Iris pigment epithelial cell (primary cell): ENCODE results near the gene NTF3.

Source experiments
- DNase-seq: peaks from one replicate; pipeline ENCODE4 v3.0.0-alpha.2; 2011; ENCODE audit warnings: low read depth

NTF3 gene

GRCh38 chr12:5432011-5432400 is at the start of gene NTF3:
NTF3 (plus strand) TSS chr12:5432108; CDS start chr12:5432325, 217 bp downstream.
- peak; percentile 19 for DNase-seq

- DNase-seq: no peak
Measured at GRCh38 chr12:5384015-5384414, 47.9 kb upstream of the NTF3 start.

DNA sequence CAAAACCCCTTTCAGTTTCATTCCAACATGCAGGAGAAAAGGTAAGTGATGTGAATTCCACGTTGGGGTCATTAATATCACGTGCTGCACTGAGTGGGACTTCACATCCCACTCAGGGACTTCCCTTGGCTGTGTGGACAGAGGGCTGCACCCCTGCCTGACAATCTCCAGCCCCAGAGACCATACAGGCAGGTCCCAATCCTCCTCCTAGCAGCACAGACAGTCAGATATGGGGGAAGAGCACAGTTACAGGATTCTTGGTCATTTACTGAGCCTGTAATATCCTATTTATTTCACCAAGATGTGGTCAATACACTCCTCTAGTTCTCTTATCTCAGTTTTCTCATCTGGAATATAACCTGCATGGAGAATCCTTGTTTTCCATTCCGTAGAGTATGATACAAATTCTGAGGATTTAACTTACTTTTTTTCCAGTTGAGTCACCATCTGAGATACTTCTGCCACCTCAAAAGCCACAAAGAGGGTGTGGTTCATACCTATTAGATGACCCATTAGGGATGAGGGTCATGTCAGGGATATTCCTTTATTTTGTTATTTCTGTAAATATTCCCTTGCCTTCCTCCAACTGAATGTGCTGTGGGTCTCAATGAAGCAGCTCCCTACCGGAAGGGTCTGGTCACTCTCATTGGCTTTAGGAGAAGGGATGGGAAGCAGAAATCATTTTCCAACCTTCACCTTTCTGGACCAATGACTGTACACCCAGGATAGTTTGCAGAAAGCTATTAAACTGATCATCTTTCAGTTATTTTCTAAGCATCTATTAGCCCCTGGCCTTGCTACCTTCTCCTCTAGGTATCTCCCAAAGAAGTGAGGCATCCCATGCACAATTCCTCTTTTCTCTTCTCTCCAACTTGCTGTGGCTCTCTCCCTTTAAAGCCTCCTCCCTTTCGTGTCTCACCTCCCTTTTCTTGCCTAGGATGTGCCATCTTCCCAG is 43.0 kb upstream of the NTF3 start:
- no peak for DNase-seq

GRCh38 chr12:5390174-5390799 is 41.6 kb upstream of the NTF3 start:
- no peak for DNase-seq

DNA sequence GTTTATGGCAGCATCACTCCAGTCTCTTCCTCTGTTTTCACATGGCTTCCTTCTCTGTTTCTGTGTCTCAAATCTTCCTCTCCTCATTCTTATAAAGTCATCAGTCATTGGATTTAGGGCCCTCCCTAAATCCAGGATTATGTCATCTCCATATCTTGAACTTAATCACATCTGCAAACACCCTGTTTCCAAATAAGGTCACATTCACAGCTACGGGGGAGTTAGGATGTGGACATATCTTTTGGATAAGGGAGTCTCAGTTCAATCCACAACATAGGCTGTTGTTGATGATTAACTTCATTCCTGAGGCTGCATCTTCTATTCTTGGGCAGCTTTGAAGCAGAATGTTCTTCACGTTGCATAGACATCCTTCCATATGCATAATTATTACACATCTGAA is 40.3 kb upstream of the NTF3 start:
- no peak for DNase-seq

- DNase-seq: no peak
Measured at GRCh38 chr12:5392961-5393360, 38.9 kb upstream of the NTF3 start.

DNA sequence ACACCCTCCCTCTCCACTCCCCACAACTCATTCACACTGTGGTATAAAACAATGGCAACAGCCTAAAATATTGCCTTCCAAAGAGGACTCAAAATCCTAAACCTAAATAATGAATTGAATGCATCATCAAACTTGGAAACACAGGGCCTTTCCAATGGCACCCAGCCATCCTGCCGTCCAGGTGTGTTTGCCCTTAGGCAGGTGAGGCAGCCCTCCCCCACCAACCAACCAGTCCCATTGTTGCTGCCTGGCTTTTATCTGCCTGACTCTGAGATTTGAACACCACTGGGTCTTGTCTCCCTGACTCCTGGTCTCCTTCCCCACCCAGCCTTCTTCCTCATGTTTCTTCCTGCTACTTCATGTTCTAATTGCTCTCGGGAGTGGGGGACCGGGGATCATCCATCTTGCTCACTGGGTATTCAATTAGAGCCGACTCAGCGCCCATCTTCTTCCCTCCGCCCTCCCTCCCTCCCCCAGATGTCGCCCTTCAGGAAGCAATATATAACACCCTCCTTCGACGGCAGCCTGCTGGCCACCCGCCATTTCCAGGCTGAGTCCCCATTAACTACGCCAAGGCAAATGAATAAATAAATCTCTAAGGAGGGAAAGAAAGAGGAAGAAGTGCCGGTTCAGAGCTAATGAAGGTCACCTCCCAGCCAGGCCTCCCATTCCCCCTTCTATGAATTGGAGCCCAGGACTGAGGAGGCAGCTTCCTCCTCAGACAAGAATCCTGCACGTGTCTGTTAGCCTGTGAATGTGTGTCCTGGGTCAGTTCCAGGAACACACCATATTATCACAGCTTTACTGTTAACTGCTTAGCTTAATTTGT is 36.3 kb upstream of the NTF3 start:
- DNase-seq: no peak

- DNase-seq: no peak
Measured at GRCh38 chr12:5396541-5396940, 35.4 kb upstream of the NTF3 start.

GRCh38 chr12:5399266-5399665 is 32.6 kb upstream of the NTF3 start:
- DNase-seq: no peak

DNA sequence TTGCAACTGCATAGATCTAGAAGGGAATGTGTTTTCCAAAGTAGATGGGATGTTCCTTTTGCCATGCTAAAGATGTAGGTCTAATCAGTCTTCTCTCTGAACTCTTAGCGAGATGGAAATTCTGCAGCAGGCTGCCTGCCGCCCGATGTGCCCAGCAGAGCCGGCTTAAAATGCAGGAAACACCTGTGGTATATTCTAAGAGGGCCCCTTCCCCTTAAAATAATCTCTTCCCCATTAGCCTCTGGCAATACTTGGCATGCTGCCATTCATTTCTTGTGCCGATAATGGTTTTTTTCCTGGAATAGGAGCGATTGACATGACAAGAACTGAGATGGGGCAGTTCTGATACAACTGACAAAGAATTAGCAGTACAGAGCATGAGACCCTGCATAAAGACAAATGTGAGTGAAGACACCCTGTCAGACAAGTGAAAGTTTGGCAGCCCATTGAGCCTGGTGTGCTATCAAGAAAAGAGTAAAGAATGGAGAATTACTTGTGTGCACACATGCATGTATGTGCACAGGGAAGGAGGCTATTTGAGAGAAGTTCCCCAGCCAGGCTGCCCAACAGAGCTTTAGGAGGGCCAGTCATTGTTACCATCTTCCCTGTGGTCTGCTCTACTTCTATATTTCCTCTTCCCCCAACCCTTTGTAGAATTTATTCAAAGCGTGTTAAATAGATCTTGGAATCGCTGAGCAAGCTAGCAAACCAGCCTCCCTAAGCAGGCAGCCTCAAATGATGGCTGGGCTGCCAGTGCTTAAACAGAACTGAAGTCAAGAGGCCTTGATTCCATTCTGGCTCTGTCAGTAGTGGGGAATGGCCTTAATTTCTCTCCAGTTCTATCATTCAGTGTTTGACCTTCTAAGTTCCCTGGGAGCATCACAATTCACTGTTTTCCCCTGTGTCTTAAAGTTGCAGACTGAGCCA is 29.6 kb upstream of the NTF3 start:
- no peak for DNase-seq

DNA sequence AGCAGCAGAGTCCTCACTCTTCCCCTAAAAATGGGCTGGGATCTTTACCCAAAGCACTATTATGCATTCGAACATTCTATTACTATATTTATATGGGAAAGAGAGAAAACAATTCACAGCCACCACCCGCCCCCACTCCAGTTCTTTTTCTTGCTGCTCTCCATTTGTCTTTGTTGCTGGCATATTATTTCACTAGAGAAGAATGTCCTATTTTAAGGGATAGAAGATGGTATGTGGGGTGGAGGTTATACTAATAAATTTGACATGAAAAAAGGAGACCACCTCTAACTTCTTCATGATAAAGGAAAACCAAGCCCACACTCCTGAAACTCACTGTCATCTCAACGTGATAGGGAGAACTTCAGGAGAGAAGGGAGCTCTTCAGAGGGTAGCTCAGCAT is 28.5 kb upstream of the NTF3 start:
- DNase-seq: no peak

DNA sequence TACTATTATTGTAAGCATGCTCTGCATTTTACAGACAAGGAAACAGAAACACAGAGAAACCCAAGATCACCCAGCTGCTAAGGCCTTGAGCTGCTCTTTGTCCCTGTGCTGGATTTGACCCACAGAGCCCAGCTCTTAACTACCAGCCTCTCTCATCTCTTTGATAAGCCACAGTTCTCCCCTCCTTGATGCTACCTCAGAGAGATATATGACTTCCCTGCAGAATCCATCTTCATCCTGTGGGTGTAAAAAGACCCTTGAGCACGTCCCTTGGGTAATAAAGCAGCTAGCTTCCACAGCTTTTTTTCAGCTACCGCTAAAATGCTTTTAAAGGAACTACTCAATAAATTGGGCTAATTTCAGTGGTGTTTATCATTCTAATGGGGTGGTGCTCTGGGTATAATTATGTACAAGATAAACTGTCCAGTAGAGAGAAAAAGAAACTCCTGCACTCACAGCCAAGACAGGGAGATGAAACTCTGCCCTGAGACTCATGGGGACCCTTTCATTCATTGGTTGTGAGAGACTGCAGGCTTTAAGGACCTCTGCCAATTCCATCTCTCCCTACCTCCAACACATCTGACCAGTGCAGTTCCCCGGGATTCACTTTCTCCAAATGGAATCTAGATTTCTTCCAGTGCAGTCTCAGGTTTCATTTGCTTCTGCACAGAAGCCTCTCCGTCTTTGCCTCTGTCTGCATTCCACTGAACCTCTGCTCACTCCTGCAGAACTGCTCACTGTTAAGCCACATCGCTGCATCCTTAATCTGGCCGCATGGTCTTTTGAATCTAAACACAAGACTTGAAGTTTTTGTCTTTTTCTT is 24.7 kb upstream of the NTF3 start:
- no peak for DNase-seq

DNA sequence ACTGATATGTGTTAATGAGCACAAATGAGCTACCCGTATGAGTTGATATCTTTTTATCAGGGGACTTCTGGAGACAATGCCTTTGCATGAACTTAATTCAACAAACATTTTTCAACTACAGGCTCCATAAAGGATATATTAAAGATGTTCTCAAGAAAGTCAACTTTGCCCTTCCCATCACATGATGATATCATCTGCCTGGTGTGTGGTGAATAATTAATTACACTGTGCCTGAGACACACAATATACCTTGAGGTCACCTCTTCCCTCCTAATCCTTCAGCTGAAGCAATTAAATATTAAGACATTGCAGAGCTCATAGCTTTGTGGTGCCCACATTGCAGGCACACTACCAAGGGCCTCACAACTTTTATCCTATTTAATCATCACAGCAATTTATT is 22.3 kb upstream of the NTF3 start:
- no peak for DNase-seq

DNA sequence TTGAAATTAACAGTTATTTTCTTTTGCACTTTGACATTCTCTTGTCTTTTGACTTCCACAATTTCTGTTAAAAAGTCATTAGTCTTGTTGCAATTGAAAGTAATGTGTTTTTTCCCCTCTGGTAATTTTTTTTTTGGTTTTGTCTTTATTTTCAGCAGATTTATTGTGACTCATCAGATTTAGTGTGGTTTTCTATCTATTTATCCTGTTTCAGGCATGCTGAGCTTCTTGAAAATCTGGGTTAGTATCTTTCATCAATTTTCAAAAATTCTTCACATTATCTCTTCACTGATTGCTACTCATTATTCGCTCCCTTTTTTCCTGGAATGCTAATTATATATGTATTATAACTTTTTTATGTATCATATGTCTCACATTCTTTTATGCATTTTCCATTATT is 15.3 kb upstream of the NTF3 start:
- no peak for DNase-seq

- no peak for DNase-seq
Measured at GRCh38 chr12:5417500-5417899, 14.4 kb upstream of the NTF3 start.

- DNase-seq: peak; percentile 31
Measured at GRCh38 chr12:5428332-5429221, 3.3 kb upstream of the NTF3 start.

DNA sequence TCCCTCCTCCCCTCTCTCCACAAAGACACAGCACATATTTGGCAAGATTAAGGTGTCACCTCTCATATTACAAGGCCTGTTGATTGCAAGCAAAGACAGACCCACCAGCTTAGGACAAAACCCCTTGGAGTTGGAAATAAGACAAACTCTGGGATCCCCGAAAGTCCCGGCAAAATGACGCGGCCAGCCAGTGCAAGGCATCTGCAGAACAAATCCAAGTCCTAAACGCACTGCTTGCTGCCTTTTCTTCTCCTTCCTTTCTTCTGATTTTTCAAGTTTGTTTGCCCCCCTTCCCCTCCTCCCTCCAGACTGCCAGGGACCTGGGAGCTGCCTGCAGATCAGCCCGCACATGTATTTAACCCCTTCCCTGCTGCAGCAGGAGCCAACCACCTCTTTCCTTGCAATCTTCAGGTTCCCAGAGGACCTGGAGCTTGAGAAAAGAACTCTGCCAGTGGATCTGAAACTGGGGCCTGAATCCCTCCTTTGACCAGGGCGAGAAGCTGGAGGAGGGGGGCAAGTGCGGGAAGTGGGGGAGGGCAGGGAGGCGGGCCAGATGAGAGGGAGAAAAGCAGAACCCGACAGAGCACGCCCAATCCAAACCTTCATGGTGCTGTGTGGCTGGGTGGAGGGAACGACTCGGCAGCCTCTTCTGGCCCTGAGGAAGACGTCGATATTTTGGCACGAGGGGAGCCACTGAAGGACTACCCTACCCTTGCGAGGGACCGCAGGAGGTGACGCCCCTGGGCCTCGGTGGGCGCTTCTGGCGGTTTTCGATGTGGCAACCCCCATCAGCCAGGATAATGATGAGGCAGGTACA is 2.0 kb upstream of the NTF3 start:
- no peak for DNase-seq
